Measurements from ENCODE around the gene ELOB. TPM values are rescaled to one million over a fixed set of nuclear protein-coding genes. Genes with fewer than 3 reads are reported as not detected.

The ELOB gene
- total and polyA plus RNA-seq, 2 of the 8 experiments (the other 6 are each of a cell fraction or from before 2014, with no cell fraction given): 237 to 1,357 TPM

GRCh38 chr16:2757344-2757743 lies 19.7 kb downstream of the ELOB start:
- Histone ChIP-seq H3K36me3 (ENCODE audit: control insufficient read depth in 2 of 4, insufficient read depth in 4 of 4, low read length in 3 of 4) (peaks cover 40 to 66% (median 59%) of the 10 kb centered on the region in 4 experiments), H2BK5ac (ENCODE audit: low read depth, low read length) (no peak overlapping the region), H2BK20ac (ENCODE audit: low read length) (no peak overlapping the region), H3K27ac (ENCODE audit: low read depth, low read length) (no peak overlapping the region), H2AK5ac (ENCODE audit: low read depth, low read length) (no peak overlapping the region), H4K91ac (replicated peaks; ENCODE audit: insufficient read length, low read length) (no peak overlapping the region), H3K79me1 (ENCODE audit: low read depth, low read length) (peaks cover 4% of the 10 kb centered on the region; the same call in 1 of the 2 replicates), H3K4me1 (replicated peaks in 1 of 4; ENCODE audit: control insufficient read depth in 3 of 4, insufficient read depth in 4 of 4, low read length in 3 of 4) (peaks cover 0 to 5% (median 2%) of the 10 kb centered on the region in 4 experiments; a peak in 3 of 7 replicates), H3K27me3 (replicated peaks in 1 of 4; ENCODE audit: control insufficient read depth in 3 of 4, extremely low read depth in 1 of 4, insufficient read depth in 3 of 4, low read length in 3 of 4) (no peaks in the 10 kb centered on the region), H3K14ac (ENCODE audit: insufficient read length) (no peak overlapping the region), H3K79me2 (ENCODE audit: control insufficient read depth in 1 of 2, insufficient read depth in 2 of 2, low read length in 2 of 2) (peaks cover 52 to 93% of the 10 kb centered on the region in 2 experiments), H2BK15ac (ENCODE audit: low read length) (no peak overlapping the region), H3K18ac (ENCODE audit: extremely low read depth, low read length) (no peak overlapping the region), H2AFZ (ENCODE audit: low read length) (no peak overlapping the region), H3K4me2 (ENCODE audit: insufficient read depth in 1 of 2, low read depth in 2 of 2, low read length in 2 of 2) (no peak overlapping the region), H4K5ac (ENCODE audit: insufficient read length, low read depth, low read length) (no peak overlapping the region), H3K9ac (replicated peaks in 1 of 4; ENCODE audit: extremely low read depth in 1 of 4, low read depth in 3 of 4, low read length in 3 of 4) (no peak overlapping the region), H3K9me3 (ENCODE audit: insufficient read depth in 2 of 2, low read depth in 1 of 2, low read length in 1 of 2) (peaks cover 12 to 14% of the 10 kb centered on the region in 2 experiments; a peak in 3 of 4 replicates), H3K56ac (replicated peaks; ENCODE audit: insufficient read length, low read depth, low read length) (no peak overlapping the region), H2BK120ac (replicated peaks; ENCODE audit: low read depth, low read length) (no peak overlapping the region), H3K4ac (replicated peaks; ENCODE audit: insufficient read length, low read depth, low read length) (no peak overlapping the region), H2BK12ac (ENCODE audit: low read depth, low read length) (no peak overlapping the region), H3K4me3 (ENCODE audit: extremely low read depth in 1 of 4, insufficient read depth in 2 of 4, low read depth in 3 of 4, low read length in 4 of 4) (no peak overlapping the region), H3K23me2 (ENCODE audit: low read depth, low read length) (peaks cover 4% of the 10 kb centered on the region; the same call in 1 of the 2 replicates), H3K23ac (ENCODE audit: insufficient read length) (no peak overlapping the region), H4K20me1 (replicated peaks in 1 of 2; ENCODE audit: control insufficient read depth in 1 of 2, insufficient read depth in 2 of 2, low read length in 2 of 2) (peaks cover 21 to 25% of the 10 kb centered on the region in 2 experiments), H4K8ac (ENCODE audit: extremely low read depth, insufficient read depth, low read length) (no peak overlapping the region)
- FAIRE-seq (no peak), DNase-seq (ENCODE audit: low read depth in 1 of 2, low spot score in 2 of 2) (no peak)
- ChIA-PET CTCF (ENCODE audit: partially characterized antibody) (interaction anchor here (0.8 to 1.2 kb wide), 4 partner anchors 8 to 97 kb away, joined by 3 to 5 read pairs (median 3); no protein-coding TSS in a partner anchor), POLR2A (ENCODE audit: partially characterized antibody) (interaction anchor here (0.7 to 4.8 kb wide), 14 partner anchors 10 to 74 kb away, joined by 3 to 140 read pairs (median 5); partner anchors contain the start of genes ELOB and PRSS27)
- TF ChIP-seq POLR2AphosphoS5 (IDR thresholded peaks at IDR 0.05; ENCODE audit: low read depth, low read length) (peak; percentile 55), RFX5 (IDR thresholded peaks at IDR 0.05; ENCODE audit: borderline replicate concordance, low read depth, low read length) (no peak)
- WGBS, 2 experiments (ENCODE audit: extremely low coverage in 1 of 2, insufficient coverage in 1 of 2, insufficient read length in 1 of 2, insufficient replicate concordance in 2 of 2, low coverage in 1 of 2, low lambda C conversion rate in 2 of 2, missing lambda C conversion rate in 1 of 2): 93% methylated on average over 11 of the region's 11 CpGs; no CpG with 5 or more reads in 1 of the 2 experiments
